H9 (cell line): ENCODE results near the gene CYGB. TPM values are rescaled to one million over a fixed set of nuclear protein-coding genes. Genes with fewer than 3 reads are reported as not detected.
"Not testable (repeated sequence)": the region's sequence is repeated elsewhere in the genome, so short reads cannot be mapped to it uniquely, and the experiment has no call there.

ENCODE experiments used
- DNase-seq: peaks from one replicate; pipeline ENCODE4 v3.0.0-alpha.2; 2017
- H2AFZ ChIP-seq: one replicate; pipeline ENCODE4 v1.6.1; 2013; ENCODE audit warnings: mild to moderate bottlenecking, low read length, control low read depth, moderate library complexity
- H2AK5ac ChIP-seq: 2 replicates; pipeline ENCODE4 v1.6.1; 2013; ENCODE audit warnings: low read length, control low read depth, mixed read lengths; ENCODE audit not compliant: insufficient read length
- H2BK120ac ChIP-seq: one replicate; pipeline ENCODE4 v1.6.1; 2013; ENCODE audit warnings: low read depth, mild to moderate bottlenecking, low read length, control low read depth, inconsistent platforms; ENCODE audit not compliant: poor library complexity, severe bottlenecking
- H2BK12ac ChIP-seq: 2 replicates; pipeline ENCODE4 v1.6.1; 2013; ENCODE audit warnings: low read length, control low read depth, mixed read lengths, low read depth; ENCODE audit not compliant: insufficient read length
- H2BK15ac ChIP-seq: 2 replicates; pipeline ENCODE4 v1.6.1; 2013; ENCODE audit warnings: low read depth, low read length, control low read depth
- H2BK20ac ChIP-seq: one replicate; pipeline ENCODE4 v1.6.1; 2013; ENCODE audit warnings: low read depth, mild to moderate bottlenecking, low read length, control low read depth, inconsistent platforms; ENCODE audit not compliant: poor library complexity, severe bottlenecking
- H2BK5ac ChIP-seq: 2 replicates; pipeline ENCODE4 v1.6.1; 2013; ENCODE audit warnings: low read length, control low read depth, mixed read lengths; ENCODE audit not compliant: insufficient read length
- H3K14ac ChIP-seq: 2 replicates; pipeline ENCODE4 v1.6.1; 2013; ENCODE audit warnings: low read length, control low read depth; ENCODE audit not compliant: insufficient read depth
- H3K18ac ChIP-seq: 2 replicates; pipeline ENCODE4 v1.6.1; 2013; ENCODE audit warnings: low read depth, mild to moderate bottlenecking, mixed read lengths, low read length, control low read depth; ENCODE audit not compliant: insufficient read length
- H3K23ac ChIP-seq: 2 replicates; pipeline ENCODE4 v1.6.1; 2013; ENCODE audit warnings: low read length, control low read depth, mixed read lengths, low read depth; ENCODE audit not compliant: insufficient read length
- H3K23me2 ChIP-seq: 2 replicates; pipeline ENCODE4 v1.6.1; 2013; ENCODE audit warnings: low read depth, mild to moderate bottlenecking, mixed read lengths, low read length, control low read depth; ENCODE audit not compliant: insufficient read length, poor library complexity, severe bottlenecking
- H3K27ac ChIP-seq: 2 replicates; pipeline ENCODE4 v1.5.1; 2013; ENCODE audit warnings: low read length, control low read depth, mixed read lengths, low read depth; ENCODE audit not compliant: insufficient read length
- H3K27me3 ChIP-seq: 2 replicates; pipeline ENCODE4 v1.6.1; 2013; ENCODE audit warnings: low read length, control low read depth, inconsistent platforms; ENCODE audit not compliant: insufficient read depth
- H3K4ac ChIP-seq: 2 replicates; pipeline ENCODE4 v1.6.1; 2013; ENCODE audit warnings: low read depth, mild to moderate bottlenecking, control low read depth, inconsistent platforms, low read length, moderate library complexity
- H3K4me1 ChIP-seq: 2 replicates; pipeline ENCODE4 v1.6.1; 2013; ENCODE audit warnings: low read length, control low read depth, inconsistent platforms; ENCODE audit not compliant: insufficient read depth
- H3K4me2 ChIP-seq: 2 replicates; pipeline ENCODE4 v1.6.1; 2013; ENCODE audit warnings: low read length, control low read depth, mixed read lengths; ENCODE audit not compliant: insufficient read length, insufficient read depth
- H3K56ac ChIP-seq: 2 replicates; pipeline ENCODE4 v1.6.1; 2013; ENCODE audit warnings: low read depth, mild to moderate bottlenecking, mixed read lengths, low read length, control low read depth; ENCODE audit not compliant: insufficient read length
- H3K79me1 ChIP-seq: 2 replicates; pipeline ENCODE4 v1.6.1; 2013; ENCODE audit warnings: low read depth, mild to moderate bottlenecking, moderate library complexity, low read length, control low read depth, inconsistent platforms; ENCODE audit not compliant: insufficient read depth, poor library complexity, severe bottlenecking
- H3K79me2 ChIP-seq: 2 replicates; pipeline ENCODE4 v1.6.1; 2013; ENCODE audit warnings: low read length, control low read depth, inconsistent platforms; ENCODE audit not compliant: insufficient read depth
- H3K9ac ChIP-seq: 2 replicates; pipeline ENCODE4 v1.6.1; 2013; ENCODE audit warnings: low read length, control low read depth, mixed read lengths; ENCODE audit not compliant: insufficient read length; ENCODE audit errors: extremely low read depth
- H3K9me3 ChIP-seq: one replicate; pipeline ENCODE4 v1.6.1; 2013; ENCODE audit warnings: low read depth, low read length, inconsistent platforms; ENCODE audit not compliant: control insufficient read depth
- H3T11ph ChIP-seq: one replicate; pipeline ENCODE4 v1.6.1; 2013; ENCODE audit warnings: mild to moderate bottlenecking, low read length, control low read depth, inconsistent platforms
- H4K20me1 ChIP-seq: one replicate; pipeline ENCODE4 v1.6.1; 2013; ENCODE audit not compliant: control insufficient read depth, insufficient read length, insufficient read depth
- H4K5ac ChIP-seq: 2 replicates; pipeline ENCODE4 v1.6.1; 2013; ENCODE audit warnings: low read depth, mild to moderate bottlenecking, mixed read lengths, low read length, control low read depth; ENCODE audit not compliant: insufficient read length
- H4K8ac ChIP-seq: replicated peaks from 2 replicates; pipeline ENCODE4 v1.6.1; 2013; ENCODE audit warnings: low read length, control low read depth, mixed read lengths, low read depth; ENCODE audit not compliant: insufficient read length
- H4K91ac ChIP-seq: 2 replicates; pipeline ENCODE4 v1.6.1; 2013; ENCODE audit warnings: low read depth, mild to moderate bottlenecking, moderate library complexity, mixed read lengths, low read length, control low read depth; ENCODE audit not compliant: insufficient read length
- H3K27ac Mint-ChIP-seq, 3 experiments: 2 replicates in 2 of 3; 3 replicates in 1 of 3; pipeline ENCODE4 v1.8.0; 2020 to 2021; ENCODE audit warnings: mixed read lengths in 3 of 3, mild to moderate bottlenecking in 1 of 3, moderate library complexity in 1 of 3
- H3K27me3 Mint-ChIP-seq: 2 replicates; pipeline ENCODE4 v1.8.0; 2021; ENCODE audit warnings: low read depth, mild to moderate bottlenecking, moderate library complexity, mixed read lengths
- H3K36me3 Mint-ChIP-seq, 3 experiments: 2 replicates in 2 of 3; 3 replicates in 1 of 3; pipeline ENCODE4 v1.8.0; 2020 to 2021; ENCODE audit warnings: low read depth in 3 of 3, mixed read lengths in 3 of 3; ENCODE audit not compliant: insufficient read depth in 1 of 3
- H3K4me1 Mint-ChIP-seq, 2 experiments: 2 replicates each; pipeline ENCODE4 v1.8.0; 2020; ENCODE audit warnings: mixed read lengths in 2 of 2
- H3K4me3 Mint-ChIP-seq, 2 experiments: 2 replicates in 1 of 2; 3 replicates in 1 of 2; pipeline ENCODE4 v1.8.0; 2020 to 2021; ENCODE audit warnings: mild to moderate bottlenecking in 2 of 2, mixed read lengths in 2 of 2, moderate library complexity in 1 of 2
- H3K9me3 Mint-ChIP-seq, 2 experiments: 2 replicates in 1 of 2; 3 replicates in 1 of 2; pipeline ENCODE4 v1.8.0; 2020; ENCODE audit warnings: mild to moderate bottlenecking in 2 of 2, mixed read lengths in 2 of 2, moderate library complexity in 1 of 2
- WGBS: extraction: QIAGEN DNeasy Blood & Tissue Kit; methylation state at CpG from one replicate; pipeline ENCODE4 v1.1.7; 2013; ENCODE audit warnings: missing lambda C conversion rate, low lambda C conversion rate, mixed read lengths; ENCODE audit not compliant: insufficient read length; ENCODE audit errors: extremely low coverage; 5-methylcytosine and 5-hydroxymethylcytosine counted together
- total RNA-seq: library from RNA; stranded (reverse); gene quantifications from 2 replicates; pipeline ENCODE4 v1.2.1, GENCODE V29; 2021
- TF ChIP-seq, protein P1 (sequence below): fragments of 200-600 bp; sonication (generic); conservative IDR thresholded peaks from 3 replicates; pipeline ENCODE4 v1.8.0; 2021; ENCODE audit warnings: antibody characterized with exemption, mild to moderate bottlenecking

CYGB gene
- total RNA-seq, 1 experiment from 2014 or later = 2.4 TPM

GRCh38 chr17:76560036-76560876 is 22.7 kb upstream of the CYGB start:
- WGBS = no CpG with 5 or more reads among the region's 10 CpGs
- peak overlapping the region; percentile 37 for H3K9ac ChIP-seq

GRCh38 chr17:76559460-76559859 is 22.0 kb upstream of the CYGB start:
- not testable (repeated sequence) for H3K23ac ChIP-seq, H4K20me1 ChIP-seq, H2BK12ac ChIP-seq, H3K4ac ChIP-seq, H4K8ac ChIP-seq, H3K79me1 ChIP-seq, H3T11ph ChIP-seq, H4K5ac ChIP-seq, H3K9me3 Mint-ChIP-seq, H2AK5ac ChIP-seq, H3K14ac ChIP-seq, H2BK5ac ChIP-seq, H3K56ac ChIP-seq, H3K27me3 Mint-ChIP-seq, H2BK120ac ChIP-seq, H4K91ac ChIP-seq, H3K18ac ChIP-seq, H3K23me2 ChIP-seq, H3K9me3 ChIP-seq, DNase-seq, H2BK15ac ChIP-seq, H3K27me3 ChIP-seq, H2BK20ac ChIP-seq, H3K4me1 ChIP-seq, H3K27ac ChIP-seq, H2AFZ ChIP-seq
- peak overlapping the region; percentile 97 to 98 for H3K4me3 Mint-ChIP-seq
- no CpG with 5 or more reads among the region's 7 CpGs for WGBS
- H3K9ac ChIP-seq = peak overlapping the region; percentile 33
- H3K4me2 ChIP-seq = peak overlapping the region; percentile 95
- H3K36me3 Mint-ChIP-seq = peaks cover 40 to 60% (median 53%) of the 10 kb centered on the region in 3 experiments
- peaks cover 30 to 44% of the 10 kb centered on the region in 2 experiments for H3K4me1 Mint-ChIP-seq
- H3K27ac Mint-ChIP-seq = peak overlapping the region in 2 of 3 experiments; percentile 32 to 100; a peak in 2 of 7 replicates
- H3K79me2 ChIP-seq = peaks cover 35% of the 10 kb centered on the region

More at GRCh38 chr17:76560036-76560876, 22.7 kb upstream of the CYGB start:
- Histone ChIP-seq H2AFZ (no peak overlapping the region), H3K79me1 (peaks cover 2% of the 10 kb centered on the region), H3K4me1 (no peaks in the 10 kb centered on the region), H4K8ac (no peak overlapping the region), H3K23me2 (peaks cover 6% of the 10 kb centered on the region), H3K27me3 (no peaks in the 10 kb centered on the region), H2AK5ac (no peak overlapping the region), H3K4me2 (peak overlapping the region; percentile 95), H3K14ac (no peak overlapping the region), H4K20me1 (no peaks in the 10 kb centered on the region), H2BK15ac (no peak overlapping the region), H2BK5ac (no peak overlapping the region), H4K91ac (no peak overlapping the region), H3K18ac (no peak overlapping the region), H2BK120ac (no peak overlapping the region), H3K79me2 (peaks cover 35% of the 10 kb centered on the region), H3K27ac (no peak overlapping the region), H3K56ac (no peak overlapping the region), H2BK20ac (no peak overlapping the region), H3K4ac (no peak overlapping the region), H3K23ac (no peak overlapping the region), H3T11ph (no peak overlapping the region), H3K9me3 (no peaks in the 10 kb centered on the region), H4K5ac (no peak overlapping the region), H2BK12ac (no peak overlapping the region)
- H3K9me3 Mint-ChIP-seq = no peaks in the 10 kb centered on the region; a peak in 1 of 5 replicates
- DNase-seq = no peak
- H3K36me3 Mint-ChIP-seq = peaks cover 42 to 67% (median 61%) of the 10 kb centered on the region in 3 experiments
- TF ChIP-seq, protein P1, sequence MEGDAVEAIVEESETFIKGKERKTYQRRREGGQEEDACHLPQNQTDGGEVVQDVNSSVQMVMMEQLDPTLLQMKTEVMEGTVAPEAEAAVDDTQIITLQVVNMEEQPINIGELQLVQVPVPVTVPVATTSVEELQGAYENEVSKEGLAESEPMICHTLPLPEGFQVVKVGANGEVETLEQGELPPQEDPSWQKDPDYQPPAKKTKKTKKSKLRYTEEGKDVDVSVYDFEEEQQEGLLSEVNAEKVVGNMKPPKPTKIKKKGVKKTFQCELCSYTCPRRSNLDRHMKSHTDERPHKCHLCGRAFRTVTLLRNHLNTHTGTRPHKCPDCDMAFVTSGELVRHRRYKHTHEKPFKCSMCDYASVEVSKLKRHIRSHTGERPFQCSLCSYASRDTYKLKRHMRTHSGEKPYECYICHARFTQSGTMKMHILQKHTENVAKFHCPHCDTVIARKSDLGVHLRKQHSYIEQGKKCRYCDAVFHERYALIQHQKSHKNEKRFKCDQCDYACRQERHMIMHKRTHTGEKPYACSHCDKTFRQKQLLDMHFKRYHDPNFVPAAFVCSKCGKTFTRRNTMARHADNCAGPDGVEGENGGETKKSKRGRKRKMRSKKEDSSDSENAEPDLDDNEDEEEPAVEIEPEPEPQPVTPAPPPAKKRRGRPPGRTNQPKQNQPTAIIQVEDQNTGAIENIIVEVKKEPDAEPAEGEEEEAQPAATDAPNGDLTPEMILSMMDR = no peak
- H3K4me3 Mint-ChIP-seq = peak overlapping the region; percentile 69 to 97
- peaks cover 31 to 45% of the 10 kb centered on the region in 2 experiments for H3K4me1 Mint-ChIP-seq
- no peaks in the 10 kb centered on the region; the same call in 1 of the 2 replicates for H3K27me3 Mint-ChIP-seq
- H3K27ac Mint-ChIP-seq = peak overlapping the region; percentile 11 to 80 (median 42); a peak in 4 of 7 replicates
